Occipital lobe (tissue), 2 donors: ENCODE results near the gene PAFAH1B1. TPM values are rescaled to one million over a fixed set of nuclear protein-coding genes. Genes with fewer than 3 reads are reported as not detected.
"Not testable (repeated sequence)": the region's sequence is repeated elsewhere in the genome, so short reads cannot be mapped to it uniquely, and the experiment has no call there.

Source experiments
- DNase-seq: peaks from one replicate; lab custom pipeline; 2025; lab: John Stamatoyannopoulos, UW
- total RNA-seq: library from RNA; depleted of rRNA; stranded (reverse); fragments of >200 nt; gene quantifications from one replicate; pipeline ENCODE4 v1.2.3, GENCODE V29; 2014

Gene PAFAH1B1
- total RNA-seq, 1 donor from 2014 or later, result 292 TPM

DNA sequence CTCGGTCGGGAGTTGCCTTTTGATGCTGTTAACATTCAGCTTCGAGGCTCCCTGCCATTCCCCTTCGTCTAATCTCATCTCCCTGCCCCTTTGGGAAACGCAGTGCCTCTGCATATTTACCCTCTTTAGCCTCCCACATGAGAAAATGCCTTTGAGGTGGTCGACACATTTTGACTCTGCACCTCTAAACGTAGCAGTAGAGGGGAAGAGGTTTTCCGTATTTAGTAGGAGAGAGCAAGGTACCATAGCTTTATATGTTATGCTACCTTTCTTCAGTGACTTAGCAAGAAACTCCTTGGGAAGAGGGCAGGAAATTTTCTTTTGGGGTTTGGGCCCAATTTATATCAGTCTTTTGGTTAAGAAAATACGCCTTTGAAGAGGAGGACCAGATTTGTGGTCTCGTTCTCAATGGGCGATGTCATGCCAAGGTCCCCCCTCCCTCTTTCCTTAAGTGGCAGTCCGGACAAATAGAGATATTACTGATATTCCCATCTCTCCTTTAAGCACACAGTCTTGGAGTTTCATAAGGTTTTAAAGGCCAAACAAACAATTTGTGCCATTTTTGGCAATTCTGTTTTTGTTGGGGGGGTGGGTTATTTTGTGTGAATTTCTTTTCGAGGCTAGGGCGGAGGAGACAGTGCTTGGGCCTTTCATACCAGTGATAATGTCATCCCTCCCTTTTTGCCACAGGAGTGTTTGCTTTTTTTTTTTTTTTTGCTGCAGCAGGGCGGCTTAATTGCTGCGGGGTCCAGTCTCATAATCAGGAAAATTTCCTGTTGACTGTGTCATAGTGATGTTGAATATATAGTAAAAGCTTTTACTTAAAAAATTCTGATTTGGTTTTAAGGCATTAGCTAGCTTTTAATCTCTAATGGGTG, 1.5 kb downstream of the PAFAH1B1 start:
- DNase-seq, result no peak

GRCh38 chr17:2595716-2596115, 2.3 kb downstream of the PAFAH1B1 start:
- DNase-seq, result no peak

DNA sequence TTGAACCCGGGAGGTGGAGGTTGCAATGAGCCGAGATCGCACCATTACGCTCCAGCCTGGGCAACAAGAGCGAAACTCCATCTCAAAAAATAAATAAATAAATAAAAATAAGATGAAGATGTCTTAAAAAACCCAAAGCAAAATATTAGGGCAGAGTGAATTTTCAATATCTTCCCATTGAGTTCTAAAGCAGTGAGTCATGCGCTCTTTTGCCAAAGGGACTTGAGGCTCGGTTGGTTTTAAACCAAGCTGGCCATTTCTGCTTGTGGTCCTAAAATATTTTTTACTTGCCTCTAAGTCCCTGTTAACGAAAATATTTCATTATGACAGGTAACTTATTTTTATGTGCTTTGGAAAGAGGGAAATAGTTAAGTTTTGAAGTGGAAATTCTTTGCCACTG, 4.7 kb downstream of the PAFAH1B1 start:
- DNase-seq, result no peak

DNA sequence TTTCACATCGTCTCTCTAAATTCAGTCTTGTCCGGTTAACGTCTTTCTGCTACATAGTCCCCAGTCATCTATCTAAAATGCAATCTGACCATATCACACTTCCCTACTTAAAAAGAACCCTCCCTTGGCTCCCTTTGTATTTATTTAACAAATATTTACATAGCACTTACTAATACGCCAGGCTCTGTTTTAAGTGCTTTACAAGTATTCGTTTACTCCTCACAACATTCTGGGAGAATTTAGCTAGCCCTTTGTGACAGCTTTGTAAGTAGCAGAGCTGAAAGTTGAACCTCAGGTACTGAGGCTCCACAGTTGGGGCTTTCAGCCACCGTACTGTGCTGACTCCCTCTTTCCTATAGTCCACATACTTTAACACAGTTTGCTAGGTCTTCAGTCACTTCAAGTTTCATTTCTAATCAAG, 9.2 kb downstream of the PAFAH1B1 start:
- no peak for DNase-seq

GRCh38 chr17:2608350-2608913, 15.0 kb downstream of the PAFAH1B1 start:
- no peak for DNase-seq

DNA sequence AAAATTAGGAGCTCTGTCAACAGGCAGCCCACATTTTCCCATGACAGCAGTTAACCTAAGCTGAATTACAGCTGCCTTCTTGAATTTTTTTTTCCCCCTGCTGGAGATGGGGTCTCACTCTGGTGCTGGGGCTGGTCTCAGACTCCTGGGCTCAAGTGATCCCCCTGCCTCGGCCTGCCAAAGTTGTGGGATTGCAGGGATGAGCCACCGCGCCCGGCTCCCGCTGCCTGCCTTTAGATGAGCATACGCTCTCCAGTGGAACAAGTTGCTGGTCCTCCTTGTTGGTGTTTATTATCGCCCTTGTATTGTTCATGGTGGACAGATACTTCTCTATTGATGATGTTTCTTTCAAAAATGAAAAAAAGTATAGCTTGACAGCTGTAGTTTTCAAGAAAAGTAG, 15.6 kb downstream of the PAFAH1B1 start:
- no peak for DNase-seq

- DNase-seq, result no peak
Measured at GRCh38 chr17:2610195-2611175, 17.0 kb downstream of the PAFAH1B1 start.

DNA sequence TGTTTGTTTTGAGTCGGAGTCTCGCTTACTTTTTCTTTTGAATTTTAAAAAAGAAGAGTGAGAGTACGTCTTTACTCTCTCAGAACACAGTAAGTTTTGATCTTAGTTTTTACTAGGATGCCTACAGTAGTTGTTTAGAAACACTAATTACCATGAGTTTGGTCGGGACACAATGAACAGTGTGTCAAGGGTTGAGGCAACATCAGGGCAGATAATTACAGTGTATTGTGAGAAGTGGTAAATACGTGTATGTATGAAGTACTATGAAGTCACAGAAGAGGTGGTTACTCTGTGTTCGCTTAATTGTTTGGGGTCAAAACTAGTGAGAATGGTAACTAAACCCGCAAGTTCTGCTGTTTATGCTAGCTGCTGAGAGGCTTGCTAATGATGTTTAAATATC, 18.2 kb downstream of the PAFAH1B1 start:
- DNase-seq, result no peak

DNA sequence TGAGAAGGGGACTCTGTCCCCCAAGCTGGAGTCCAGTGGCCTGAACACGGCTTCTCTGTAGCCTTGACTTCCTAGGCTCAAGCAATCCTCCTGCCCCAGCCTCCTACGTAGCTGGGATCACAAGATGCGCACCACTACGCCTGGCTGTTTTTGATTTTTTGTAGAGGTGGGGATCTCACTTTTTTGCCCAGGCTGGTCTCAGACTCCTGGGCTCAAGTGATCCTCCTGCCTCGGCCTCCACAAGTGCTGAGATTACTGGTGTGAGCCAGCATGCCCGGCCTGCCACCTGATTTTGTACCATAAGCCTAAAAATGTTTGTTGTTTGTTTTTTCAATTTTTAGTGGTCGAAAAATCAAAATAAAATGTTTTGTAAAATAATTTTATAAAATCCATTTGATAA, 19.2 kb downstream of the PAFAH1B1 start:
- DNase-seq, result no peak

- no peak for DNase-seq
Measured at GRCh38 chr17:2613089-2613808, 19.8 kb downstream of the PAFAH1B1 start.

DNA sequence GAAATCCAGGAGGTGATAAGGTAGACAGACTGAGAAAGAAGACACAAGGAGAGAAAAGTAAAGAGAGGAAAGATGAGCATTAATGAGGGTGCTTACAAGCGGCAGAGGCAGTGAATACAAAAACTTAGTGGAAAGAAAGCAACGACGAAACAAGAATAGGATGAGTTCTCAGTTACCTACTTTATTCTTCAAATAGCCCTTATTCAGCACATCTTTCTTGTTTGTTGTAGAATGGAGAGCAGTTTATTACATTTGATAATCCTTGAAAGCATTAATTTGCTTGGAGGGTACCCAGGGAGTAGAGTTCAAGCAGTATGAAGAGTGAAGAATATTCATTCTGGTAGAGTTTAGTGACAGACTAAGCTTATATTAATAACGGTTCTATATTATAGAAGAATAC, 22.4 kb downstream of the PAFAH1B1 start:
- DNase-seq, result no peak

DNA sequence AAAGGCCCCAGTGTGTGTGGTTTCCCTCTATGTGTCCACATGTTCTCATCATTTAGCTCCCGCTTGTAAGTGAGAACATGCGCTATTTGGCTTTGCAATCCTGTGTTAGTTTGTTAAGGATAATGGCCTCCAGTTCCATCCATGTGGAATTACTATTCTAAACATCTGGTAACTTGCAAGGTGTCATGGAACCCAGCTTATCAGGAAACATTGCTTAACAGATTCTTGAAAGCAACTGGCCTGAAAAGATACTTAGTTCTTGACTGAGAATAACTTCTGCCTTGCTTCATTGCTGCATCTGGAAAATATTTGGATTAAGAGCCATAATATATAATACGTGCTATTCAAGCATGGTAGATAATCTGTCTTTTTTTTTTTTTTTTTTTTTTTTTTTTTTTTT, 27.8 kb downstream of the PAFAH1B1 start:
- DNase-seq, result no peak

DNA sequence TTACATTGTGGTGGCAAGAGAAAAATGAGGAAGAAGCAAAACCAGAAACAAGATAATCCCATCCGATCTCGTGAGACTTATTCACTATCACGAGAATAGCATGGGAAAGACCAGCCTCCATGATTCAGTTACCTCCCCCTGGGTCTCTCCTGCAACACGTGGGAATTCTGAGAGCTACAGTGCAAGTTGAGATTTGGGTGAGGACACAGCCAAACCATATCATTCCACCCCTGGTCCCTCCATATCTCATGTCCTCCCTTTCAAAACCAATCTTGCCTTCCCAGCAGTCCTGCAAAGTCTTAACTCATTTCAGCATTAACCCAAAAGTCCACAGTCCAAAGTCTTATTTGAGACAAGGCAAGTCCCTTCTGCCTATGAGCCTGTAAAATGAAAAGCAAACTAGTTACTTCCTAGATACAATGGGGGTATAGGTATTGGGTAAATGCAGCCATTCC, 28.5 kb downstream of the PAFAH1B1 start:
- DNase-seq, result not testable (repeated sequence)

- not testable (repeated sequence) for DNase-seq
Measured at GRCh38 chr17:2622721-2623301, 29.4 kb downstream of the PAFAH1B1 start.

- DNase-seq, result no peak
Measured at GRCh38 chr17:2624292-2624731, 30.9 kb downstream of the PAFAH1B1 start.

DNA sequence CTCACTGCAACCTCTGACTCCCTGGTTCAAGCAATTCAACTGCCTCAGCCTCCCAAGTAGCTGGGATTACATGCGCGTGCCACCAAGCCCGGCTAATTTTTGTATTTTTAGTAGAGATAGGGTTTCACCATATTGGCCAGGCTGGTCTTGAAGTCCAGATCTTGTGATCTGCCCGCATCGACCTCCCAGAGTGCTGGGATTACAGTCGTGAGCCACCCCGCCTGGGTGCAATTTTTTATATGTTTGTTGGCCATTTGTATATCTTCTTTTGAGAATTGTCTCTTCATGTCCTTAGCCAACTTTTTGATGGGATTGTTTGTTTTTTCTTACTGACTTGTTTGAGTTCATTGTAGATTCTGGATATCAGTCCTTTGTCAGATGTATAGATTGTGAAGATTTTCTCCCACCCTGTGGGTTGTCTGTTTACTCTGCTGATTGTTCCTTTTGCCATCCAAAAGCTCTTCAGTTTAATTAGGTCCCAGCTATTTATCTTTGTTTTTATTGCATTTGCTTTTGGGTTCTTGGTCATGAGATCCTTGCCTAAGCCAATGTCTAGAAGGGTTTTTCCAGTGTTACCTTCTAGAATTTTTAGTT, 33.3 kb downstream of the PAFAH1B1 start:
- not testable (repeated sequence) for DNase-seq

DNA sequence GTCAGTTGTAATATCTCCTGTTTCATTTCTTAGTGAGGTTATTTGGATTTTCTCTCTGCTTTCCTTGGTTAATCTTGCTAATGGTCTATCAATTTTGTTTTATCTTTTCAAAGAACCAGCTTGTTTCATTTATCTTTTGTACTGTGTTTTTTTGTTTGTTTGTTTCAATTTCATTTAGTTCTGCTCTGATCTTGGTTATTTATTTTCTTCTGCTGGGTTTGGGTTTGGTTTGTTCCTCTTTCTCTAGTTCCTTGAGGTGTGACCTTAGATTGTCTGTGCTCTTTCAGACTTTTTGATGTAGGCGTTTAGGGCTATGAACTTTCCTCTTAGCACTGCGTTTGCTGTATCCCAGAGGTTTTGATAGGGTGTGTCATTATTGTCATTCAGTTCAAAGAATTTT, 35.5 kb downstream of the PAFAH1B1 start:
- DNase-seq, result not testable (repeated sequence)

DNA sequence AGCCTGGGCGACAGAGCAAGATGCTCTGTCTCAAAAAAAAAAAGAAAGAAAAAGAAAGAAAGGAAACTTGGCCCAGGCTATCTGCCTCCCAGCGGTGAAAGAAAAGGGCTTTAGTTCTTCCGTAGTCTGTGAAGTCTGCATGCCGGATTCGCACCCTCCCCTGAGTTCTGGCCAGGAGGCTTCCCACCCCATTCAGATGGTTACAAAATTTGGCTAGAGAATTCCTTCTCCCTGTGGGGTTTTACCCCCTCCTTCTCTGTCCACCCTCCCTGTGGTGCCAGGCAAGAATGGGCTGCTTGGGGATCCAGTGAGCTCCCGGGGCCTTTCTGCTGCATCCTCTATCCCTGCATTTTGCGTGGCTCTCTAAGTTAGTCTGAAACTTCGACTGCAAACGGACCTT, 37.8 kb downstream of the PAFAH1B1 start:
- no peak for DNase-seq

- no peak for DNase-seq
Measured at GRCh38 chr17:2634361-2634960, 41.0 kb downstream of the PAFAH1B1 start.

DNA sequence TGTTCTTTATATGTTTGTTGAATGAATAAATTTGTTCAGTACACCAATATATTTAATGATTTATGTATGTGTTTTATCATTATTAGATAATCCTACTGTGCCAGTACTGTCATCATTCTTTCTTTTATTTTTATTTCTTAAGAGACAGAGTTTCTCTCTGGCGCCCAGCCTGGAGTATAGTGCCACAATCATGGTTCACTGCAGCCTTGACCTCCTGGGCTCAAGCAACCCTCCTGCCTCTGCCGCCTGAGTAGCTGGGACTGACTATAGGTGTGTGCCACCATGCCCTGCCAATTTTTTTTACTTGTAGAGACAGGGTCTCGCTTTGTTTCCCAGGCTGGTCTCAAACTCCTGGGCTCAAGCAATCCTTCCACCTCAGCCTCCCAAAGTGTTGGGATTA, 41.8 kb downstream of the PAFAH1B1 start:
- DNase-seq, result no peak
